ENCODE data around the gene PANK4.

PANK4 gene

DNA sequence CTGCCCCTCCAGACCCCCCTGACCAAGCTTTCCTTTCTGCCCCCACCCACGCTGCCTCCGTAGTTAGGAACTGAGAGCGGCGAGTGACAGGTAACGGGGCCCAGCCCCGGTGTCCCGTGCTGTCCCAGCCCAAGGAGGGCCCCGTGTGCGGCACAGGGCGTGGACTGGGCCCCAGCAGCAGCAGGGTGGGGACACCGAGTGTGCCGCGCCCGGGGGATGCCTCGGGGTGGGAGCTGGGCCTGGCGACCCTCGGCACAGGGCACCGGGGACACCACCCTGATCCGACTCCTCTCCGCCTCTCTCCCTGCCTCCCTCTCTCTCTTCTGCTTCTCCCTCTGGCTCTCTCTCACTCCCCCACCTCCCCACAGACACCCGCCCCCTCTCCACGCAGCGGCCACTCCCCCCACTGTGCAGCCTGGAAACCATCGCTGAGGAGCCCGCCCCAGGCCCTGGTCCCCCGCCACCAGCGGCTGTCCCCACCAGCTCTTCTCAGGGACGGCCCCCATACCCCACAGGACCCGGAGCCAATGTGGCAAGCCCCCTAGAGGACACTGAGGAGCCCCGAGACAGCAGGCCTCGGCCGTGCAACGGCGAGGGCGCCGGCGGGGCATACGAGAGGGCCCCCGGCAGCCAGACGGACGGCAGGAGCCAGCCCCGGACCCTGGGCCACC lies 22.7 kb downstream of the PANK4 start:
- Mint-ChIP-seq H3K4me1 (ENCODE audit: low read depth) (peaks cover 6% of the 10 kb centered on the region), H3K9me3 (no peaks in the 10 kb centered on the region), H3K36me3 (ENCODE audit: low read depth) (peaks cover 2% of the 10 kb centered on the region), H3K27ac (no peak overlapping the region), H3K27me3 (ENCODE audit: low read depth) (no peaks in the 10 kb centered on the region), H3K4me3 (no peak overlapping the region)
- no peak for DNase-seq (ENCODE audit: low spot score)

- no peaks in the 10 kb centered on the region for H3K36me3 Mint-ChIP-seq (ENCODE audit: low read depth)
- peaks cover 6% of the 10 kb centered on the region for H3K4me1 Mint-ChIP-seq (ENCODE audit: low read depth)
- H3K27me3 Mint-ChIP-seq (ENCODE audit: low read depth) = no peaks in the 10 kb centered on the region
- no peaks in the 10 kb centered on the region for H3K9me3 Mint-ChIP-seq
- no peak for DNase-seq (ENCODE audit: low spot score)
- H3K4me3 Mint-ChIP-seq = no peak overlapping the region
- H3K27ac Mint-ChIP-seq = no peak overlapping the region
These were observed 23.5 kb downstream of the PANK4 start for GRCh38 chr1:2502661-2503553.

GRCh38 chr1:2502210-2502609 lies 24.2 kb downstream of the PANK4 start:
- H3K9me3 Mint-ChIP-seq = no peaks in the 10 kb centered on the region
- H3K27ac Mint-ChIP-seq = no peak overlapping the region
- DNase-seq (ENCODE audit: low spot score) = no peak
- H3K4me1 Mint-ChIP-seq (ENCODE audit: low read depth) = peaks cover 6% of the 10 kb centered on the region
- H3K27me3 Mint-ChIP-seq (ENCODE audit: low read depth) = no peaks in the 10 kb centered on the region
- no peak overlapping the region for H3K4me3 Mint-ChIP-seq
- no peaks in the 10 kb centered on the region for H3K36me3 Mint-ChIP-seq (ENCODE audit: low read depth)

DNA sequence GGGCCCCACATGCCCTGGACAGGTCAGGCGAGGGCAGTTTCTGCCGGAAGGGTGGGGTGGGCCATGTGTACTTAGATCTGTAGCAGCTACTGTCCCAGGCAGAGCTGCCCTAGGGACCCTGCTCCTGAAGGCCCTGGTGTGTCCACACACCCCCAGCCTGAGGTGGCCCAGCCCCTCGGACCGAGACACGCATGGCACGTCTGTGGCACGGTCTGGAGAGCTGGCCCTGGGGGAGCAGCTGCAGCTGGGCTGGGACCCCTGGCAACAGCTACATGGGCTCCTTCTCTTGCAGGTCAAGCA lies 24.6 kb downstream of the PANK4 start:
- Mint-ChIP-seq H3K4me1 (ENCODE audit: low read depth) (peaks cover 6% of the 10 kb centered on the region), H3K27me3 (ENCODE audit: low read depth) (no peaks in the 10 kb centered on the region), H3K27ac (no peak overlapping the region), H3K4me3 (no peak overlapping the region), H3K36me3 (ENCODE audit: low read depth) (no peaks in the 10 kb centered on the region), H3K9me3 (no peaks in the 10 kb centered on the region)
- DNase-seq (ENCODE audit: low spot score) = no peak

GRCh38 chr1:2501041-2501819 lies 25.2 kb downstream of the PANK4 start:
- no peaks in the 10 kb centered on the region for H3K9me3 Mint-ChIP-seq
- H3K36me3 Mint-ChIP-seq (ENCODE audit: low read depth) = no peaks in the 10 kb centered on the region
- no peak overlapping the region for H3K27ac Mint-ChIP-seq
- DNase-seq (ENCODE audit: low spot score) = no peak
- no peaks in the 10 kb centered on the region for H3K27me3 Mint-ChIP-seq (ENCODE audit: low read depth)
- H3K4me3 Mint-ChIP-seq = no peak overlapping the region
- H3K4me1 Mint-ChIP-seq (ENCODE audit: low read depth) = peaks cover 6% of the 10 kb centered on the region

- peak overlapping the region; percentile 8 for H3K4me3 Mint-ChIP-seq
- H3K4me1 Mint-ChIP-seq (ENCODE audit: low read depth) = peaks cover 8% of the 10 kb centered on the region
- no peak for DNase-seq (ENCODE audit: low spot score)
- no peaks in the 10 kb centered on the region for H3K9me3 Mint-ChIP-seq
- no peaks in the 10 kb centered on the region for H3K36me3 Mint-ChIP-seq (ENCODE audit: low read depth)
- peak overlapping the region; percentile 90 for H3K27ac Mint-ChIP-seq
- no peaks in the 10 kb centered on the region for H3K27me3 Mint-ChIP-seq (ENCODE audit: low read depth)
These were observed 26.3 kb downstream of the PANK4 start for GRCh38 chr1:2499986-2500596.

DNA sequence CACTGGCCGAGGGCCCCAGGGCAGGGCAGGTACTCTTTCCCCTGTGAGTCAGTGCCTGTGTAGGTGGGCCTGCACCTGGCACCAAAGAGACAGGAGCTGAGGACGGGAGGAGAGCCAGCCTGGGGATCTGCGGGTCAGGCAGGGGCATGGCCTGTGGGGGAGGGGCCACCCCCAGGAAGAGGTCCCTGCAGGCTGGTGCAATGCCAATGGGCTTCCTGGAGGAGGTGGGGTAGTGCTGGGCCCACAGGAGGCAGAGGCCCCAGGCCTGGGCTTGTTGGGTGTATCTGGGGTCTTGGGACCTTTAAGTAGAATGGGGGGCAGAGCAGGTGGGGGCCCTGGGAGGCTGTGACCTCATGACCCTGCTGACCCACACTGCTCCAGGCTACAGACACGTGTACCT lies 27.1 kb downstream of the PANK4 start:
- H3K27ac Mint-ChIP-seq = peak overlapping the region; percentile 45
- peaks cover 8% of the 10 kb centered on the region for H3K4me1 Mint-ChIP-seq (ENCODE audit: low read depth)
- no peaks in the 10 kb centered on the region for H3K9me3 Mint-ChIP-seq
- no peaks in the 10 kb centered on the region for H3K36me3 Mint-ChIP-seq (ENCODE audit: low read depth)
- DNase-seq (ENCODE audit: low spot score) = no peak
- H3K4me3 Mint-ChIP-seq = no peak overlapping the region
- H3K27me3 Mint-ChIP-seq (ENCODE audit: low read depth) = no peaks in the 10 kb centered on the region

GRCh38 chr1:2498648-2499047 lies 27.7 kb downstream of the PANK4 start:
- no peak overlapping the region for H3K4me3 Mint-ChIP-seq
- H3K27me3 Mint-ChIP-seq (ENCODE audit: low read depth) = no peaks in the 10 kb centered on the region
- DNase-seq (ENCODE audit: low spot score) = no peak
- peaks cover 10% of the 10 kb centered on the region for H3K4me1 Mint-ChIP-seq (ENCODE audit: low read depth)
- no peaks in the 10 kb centered on the region for H3K9me3 Mint-ChIP-seq
- H3K27ac Mint-ChIP-seq = no peak overlapping the region
- H3K36me3 Mint-ChIP-seq (ENCODE audit: low read depth) = no peaks in the 10 kb centered on the region

DNA sequence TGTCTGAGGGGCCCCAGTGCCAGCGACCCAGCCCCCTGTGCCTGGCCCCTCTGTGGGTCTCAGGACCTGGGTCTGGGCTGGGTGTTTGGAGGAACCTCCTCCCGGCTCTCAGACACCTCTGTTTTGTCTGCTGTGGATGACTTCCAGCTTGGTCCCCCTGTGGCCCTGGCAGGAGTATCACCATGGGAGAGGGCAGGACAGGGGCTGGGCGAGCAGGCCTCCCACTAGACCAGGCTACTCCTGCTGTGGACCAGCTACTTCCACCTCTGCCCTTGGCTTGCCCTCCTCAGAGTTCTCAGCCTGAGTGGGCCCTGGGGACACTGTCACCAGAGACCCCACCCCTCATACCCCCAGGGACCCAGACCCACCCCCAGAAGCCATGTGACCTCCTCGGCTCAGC lies 28.5 kb downstream of the PANK4 start:
- Mint-ChIP-seq H3K27me3 (ENCODE audit: low read depth) (no peaks in the 10 kb centered on the region), H3K36me3 (ENCODE audit: low read depth) (no peaks in the 10 kb centered on the region), H3K4me1 (ENCODE audit: low read depth) (peaks cover 10% of the 10 kb centered on the region), H3K4me3 (no peak overlapping the region), H3K9me3 (no peaks in the 10 kb centered on the region), H3K27ac (no peak overlapping the region)
- no peak for DNase-seq (ENCODE audit: low spot score)

GRCh38 chr1:2496746-2497145 lies 29.6 kb downstream of the PANK4 start:
- no peaks in the 10 kb centered on the region for H3K9me3 Mint-ChIP-seq
- DNase-seq (ENCODE audit: low spot score) = no peak
- H3K27ac Mint-ChIP-seq = no peak overlapping the region
- H3K36me3 Mint-ChIP-seq (ENCODE audit: low read depth) = no peaks in the 10 kb centered on the region
- peaks cover 10% of the 10 kb centered on the region for H3K4me1 Mint-ChIP-seq (ENCODE audit: low read depth)
- H3K4me3 Mint-ChIP-seq = no peak overlapping the region
- no peaks in the 10 kb centered on the region for H3K27me3 Mint-ChIP-seq (ENCODE audit: low read depth)

GRCh38 chr1:2496087-2496622 lies 30.2 kb downstream of the PANK4 start:
- H3K27me3 Mint-ChIP-seq (ENCODE audit: low read depth) = no peaks in the 10 kb centered on the region
- no peak overlapping the region for H3K27ac Mint-ChIP-seq
- no peak overlapping the region for H3K4me3 Mint-ChIP-seq
- H3K9me3 Mint-ChIP-seq = no peaks in the 10 kb centered on the region
- no peaks in the 10 kb centered on the region for H3K36me3 Mint-ChIP-seq (ENCODE audit: low read depth)
- DNase-seq (ENCODE audit: low spot score) = no peak
- H3K4me1 Mint-ChIP-seq (ENCODE audit: low read depth) = peaks cover 10% of the 10 kb centered on the region

DNA sequence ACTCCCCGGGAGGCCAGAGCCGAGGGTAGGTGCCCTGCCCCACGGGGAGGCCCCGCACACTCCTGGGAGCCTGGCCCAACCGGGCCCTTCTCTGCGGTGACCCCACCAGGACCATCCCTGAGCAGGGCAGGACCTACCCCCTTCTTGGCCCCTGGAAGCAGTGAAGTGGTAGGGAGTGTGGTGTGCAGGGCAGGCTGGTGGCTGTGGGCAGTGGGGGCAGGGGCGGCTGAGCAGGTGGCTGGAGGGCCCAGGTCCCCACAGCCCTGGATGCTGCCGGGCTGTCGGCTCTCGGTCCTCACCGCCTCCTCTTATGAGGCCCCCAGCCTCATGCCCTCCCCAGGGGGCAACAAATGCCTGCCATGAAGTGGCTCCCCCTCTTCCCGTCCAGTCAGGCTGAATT lies 30.9 kb downstream of the PANK4 start:
- Mint-ChIP-seq H3K27ac (no peak overlapping the region), H3K4me3 (no peak overlapping the region), H3K36me3 (ENCODE audit: low read depth) (no peaks in the 10 kb centered on the region), H3K9me3 (no peaks in the 10 kb centered on the region), H3K27me3 (ENCODE audit: low read depth) (no peaks in the 10 kb centered on the region), H3K4me1 (ENCODE audit: low read depth) (peaks cover 10% of the 10 kb centered on the region)
- DNase-seq (ENCODE audit: low spot score) = no peak

GRCh38 chr1:2495026-2495425 lies 31.4 kb downstream of the PANK4 start:
- no peak for DNase-seq (ENCODE audit: low spot score)
- peaks cover 7% of the 10 kb centered on the region for H3K4me1 Mint-ChIP-seq (ENCODE audit: low read depth)
- no peak overlapping the region for H3K27ac Mint-ChIP-seq
- no peaks in the 10 kb centered on the region for H3K9me3 Mint-ChIP-seq
- no peaks in the 10 kb centered on the region for H3K27me3 Mint-ChIP-seq (ENCODE audit: low read depth)
- no peaks in the 10 kb centered on the region for H3K36me3 Mint-ChIP-seq (ENCODE audit: low read depth)
- H3K4me3 Mint-ChIP-seq = no peak overlapping the region

- no peaks in the 10 kb centered on the region for H3K9me3 Mint-ChIP-seq
- DNase-seq (ENCODE audit: low spot score) = no peak
- no peak overlapping the region for H3K27ac Mint-ChIP-seq
- H3K36me3 Mint-ChIP-seq (ENCODE audit: low read depth) = no peaks in the 10 kb centered on the region
- H3K27me3 Mint-ChIP-seq (ENCODE audit: low read depth) = no peaks in the 10 kb centered on the region
- H3K4me3 Mint-ChIP-seq = no peak overlapping the region
- peaks cover 4% of the 10 kb centered on the region for H3K4me1 Mint-ChIP-seq (ENCODE audit: low read depth)
These were observed 32.1 kb downstream of the PANK4 start for GRCh38 chr1:2494323-2494693.

All from T-helper 2 cell treated with Interferon-gamma antibody and Interleukin-4, amounts not matched to agents 5 μg/mL and 100 μg/mL, for 36 hours (primary cell).